ENCODE data around the gene RETREG3. TPM values are rescaled to one million over a fixed set of nuclear protein-coding genes. Genes with fewer than 3 reads are reported as not detected.

RETREG3 gene
- total and polyA plus RNA-seq, 9 of the 15 experiments (the other 6 are each of a cell fraction or from before 2014, with no cell fraction given) = 4.1 to 39.0 (median 16.9) TPM

GRCh38 chr17:42640121-42640520 is 30.9 kb upstream of the RETREG3 start (continued):
- TF ChIP-seq CHD7 (IDR thresholded peaks at IDR 0.05; ENCODE audit: low read depth, low read length) (no peak), PHB2 (IDR thresholded peaks at IDR 0.05; ENCODE audit: low read depth) (no peak), HDAC8 (tag; IDR thresholded peaks at IDR 0.05) (no peak), NFE2 (IDR thresholded peaks at IDR 0.05; ENCODE audit: low read depth) (peak; percentile 69), ZC3H11A (IDR thresholded peaks at IDR 0.05; ENCODE audit: low read depth, low read length) (no peak), TEAD1 (CRISPR knock-in tag; IDR thresholded peaks at IDR 0.05) (no peak), TAL1 (IDR thresholded peaks at IDR 0.05) (peak; percentile 30; the same call in 1 of the 2 replicates), NCOA1 (IDR thresholded peaks at IDR 0.05; ENCODE audit: low read depth) (no peak), FOXO4 (CRISPR knock-in tag; IDR thresholded peaks at IDR 0.05) (no peak), RBM25 (IDR thresholded peaks at IDR 0.05; ENCODE audit: low read depth, low read length, severe bottlenecking) (peak; percentile 2), SNIP1 (IDR thresholded peaks at IDR 0.05; ENCODE audit: low read depth) (no peak), C11orf30 (IDR thresholded peaks at IDR 0.05; ENCODE audit: low read depth) (peak; percentile 11; the same call in 1 of the 2 replicates)
- TF ChIP-seq, protein P1, sequence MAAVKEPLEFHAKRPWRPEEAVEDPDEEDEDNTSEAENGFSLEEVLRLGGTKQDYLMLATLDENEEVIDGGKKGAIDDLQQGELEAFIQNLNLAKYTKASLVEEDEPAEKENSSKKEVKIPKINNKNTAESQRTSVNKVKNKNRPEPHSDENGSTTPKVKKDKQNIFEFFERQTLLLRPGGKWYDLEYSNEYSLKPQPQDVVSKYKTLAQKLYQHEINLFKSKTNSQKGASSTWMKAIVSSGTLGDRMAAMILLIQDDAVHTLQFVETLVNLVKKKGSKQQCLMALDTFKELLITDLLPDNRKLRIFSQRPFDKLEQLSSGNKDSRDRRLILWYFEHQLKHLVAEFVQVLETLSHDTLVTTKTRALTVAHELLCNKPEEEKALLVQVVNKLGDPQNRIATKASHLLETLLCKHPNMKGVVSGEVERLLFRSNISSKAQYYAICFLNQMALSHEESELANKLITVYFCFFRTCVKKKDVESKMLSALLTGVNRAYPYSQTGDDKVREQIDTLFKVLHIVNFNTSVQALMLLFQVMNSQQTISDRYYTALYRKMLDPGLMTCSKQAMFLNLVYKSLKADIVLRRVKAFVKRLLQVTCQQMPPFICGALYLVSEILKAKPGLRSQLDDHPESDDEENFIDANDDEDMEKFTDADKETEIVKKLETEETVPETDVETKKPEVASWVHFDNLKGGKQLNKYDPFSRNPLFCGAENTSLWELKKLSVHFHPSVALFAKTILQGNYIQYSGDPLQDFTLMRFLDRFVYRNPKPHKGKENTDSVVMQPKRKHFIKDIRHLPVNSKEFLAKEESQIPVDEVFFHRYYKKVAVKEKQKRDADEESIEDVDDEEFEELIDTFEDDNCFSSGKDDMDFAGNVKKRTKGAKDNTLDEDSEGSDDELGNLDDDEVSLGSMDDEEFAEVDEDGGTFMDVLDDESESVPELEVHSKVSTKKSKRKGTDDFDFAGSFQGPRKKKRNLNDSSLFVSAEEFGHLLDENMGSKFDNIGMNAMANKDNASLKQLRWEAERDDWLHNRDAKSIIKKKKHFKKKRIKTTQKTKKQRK (IDR thresholded peaks at IDR 0.05; ENCODE audit: borderline replicate concordance, low read depth, low read length) = no peak
